Left hindlimb (tissue), 1 donor: ENCODE results near the gene ADAM23.
A peak's percentile ranks its signal among the peaks of the same experiment; 100 is the strongest.

ENCODE experiments used
- DNase-seq: peaks from one replicate; pipeline ENCODE4 v3.0.0-alpha.2; 2018

Gene ADAM23

GRCh38 chr2:206443735-206444527 is 599 bp downstream of the ADAM23 start:
- peak; percentile 33 for DNase-seq

- DNase-seq, result no peak
Measured at GRCh38 chr2:206445948-206446347, 2.6 kb downstream of the ADAM23 start.

- DNase-seq, result no peak
Measured at GRCh38 chr2:206452242-206452641, 8.9 kb downstream of the ADAM23 start.

- DNase-seq, result no peak
Measured at GRCh38 chr2:206452750-206453149, 9.4 kb downstream of the ADAM23 start.

GRCh38 chr2:206456078-206456754 is 12.9 kb downstream of the ADAM23 start:
- no peak for DNase-seq

GRCh38 chr2:206457188-206457634 is 13.9 kb downstream of the ADAM23 start:
- no peak for DNase-seq

GRCh38 chr2:206462240-206462854 is 19.0 kb downstream of the ADAM23 start:
- DNase-seq, result no peak

GRCh38 chr2:206463685-206464084 is 20.4 kb downstream of the ADAM23 start:
- no peak for DNase-seq

GRCh38 chr2:206464597-206464996 is 21.3 kb downstream of the ADAM23 start:
- DNase-seq, result no peak

- no peak for DNase-seq
Measured at GRCh38 chr2:206471524-206472062, 28.3 kb downstream of the ADAM23 start.

- no peak for DNase-seq
Measured at GRCh38 chr2:206472094-206472493, 28.8 kb downstream of the ADAM23 start.

GRCh38 chr2:206474099-206474498 is 30.8 kb downstream of the ADAM23 start:
- DNase-seq, result no peak

GRCh38 chr2:206477296-206477695 is 34.0 kb downstream of the ADAM23 start:
- no peak for DNase-seq

GRCh38 chr2:206478340-206478739 is 35.0 kb downstream of the ADAM23 start:
- no peak for DNase-seq

GRCh38 chr2:206480161-206480560 is 36.8 kb downstream of the ADAM23 start:
- no peak for DNase-seq

- DNase-seq, result no peak
Measured at GRCh38 chr2:206480620-206481019, 37.3 kb downstream of the ADAM23 start.

- DNase-seq, result no peak
Measured at GRCh38 chr2:206481056-206481455, 37.7 kb downstream of the ADAM23 start.

GRCh38 chr2:206482123-206482522 is 38.8 kb downstream of the ADAM23 start:
- no peak for DNase-seq

GRCh38 chr2:206482633-206483032 is 39.3 kb downstream of the ADAM23 start:
- no peak for DNase-seq

- DNase-seq, result no peak
Measured at GRCh38 chr2:206488053-206488452, 44.7 kb downstream of the ADAM23 start.

- DNase-seq, result no peak
Measured at GRCh38 chr2:206488623-206489022, 45.3 kb downstream of the ADAM23 start.

- DNase-seq, result no peak
Measured at GRCh38 chr2:206494061-206494460, 50.7 kb downstream of the ADAM23 start.

GRCh38 chr2:206502729-206503128 is 59.4 kb downstream of the ADAM23 start:
- DNase-seq, result no peak

GRCh38 chr2:206511283-206511682 is 68.0 kb downstream of the ADAM23 start:
- no peak for DNase-seq
